Cardiac fibroblast (primary cell): ENCODE data around the gene STOML1.

Experiments used
- DNase-seq, 2 donors: peaks; one replicate each; pipeline versions ENCODE4 v3.0.0 to v3.0.0-alpha.2; 2010; ENCODE audit warnings: low read depth in 2 of 2
- H3K4me3 ChIP-seq, 2 donors: replicated peaks in 1 of 2; 1 replicate in 1 of 2; 2 replicates in 1 of 2; pipeline ENCODE4 v1.5.1; 2011; ENCODE audit warnings: low read depth in 2 of 2, low read length in 2 of 2, mild to moderate bottlenecking in 2 of 2, moderate library complexity in 1 of 2
- CTCF ChIP-seq: IDR thresholded peaks from one replicate; pipeline ENCODE4 v1.5.1; 2011; ENCODE audit warnings: low read depth, mild to moderate bottlenecking, low read length, inconsistent platforms

The STOML1 gene

GRCh38 chr15:73946795-73947370 lies 45.2 kb downstream of the STOML1 start:
- TF ChIP-seq CTCF = no peak
- DNase-seq = no peak
- no peak overlapping the region for H3K4me3 ChIP-seq

- DNase-seq = no peak
- TF ChIP-seq CTCF = no peak
- no peak overlapping the region for H3K4me3 ChIP-seq
Measured at GRCh38 chr15:73946046-73946721, 45.9 kb downstream of the STOML1 start.

- DNase-seq = no peak
- H3K4me3 ChIP-seq = no peak overlapping the region
- no peak for TF ChIP-seq CTCF
Measured at GRCh38 chr15:73945130-73945508, 47.0 kb downstream of the STOML1 start.

- no peak for DNase-seq
- no peak overlapping the region for H3K4me3 ChIP-seq
- TF ChIP-seq CTCF = no peak
Measured at GRCh38 chr15:73944161-73945129, 47.6 kb downstream of the STOML1 start.

- TF ChIP-seq CTCF = no peak
- no peak for DNase-seq
- no peak overlapping the region for H3K4me3 ChIP-seq
Measured at GRCh38 chr15:73942751-73943270, 49.3 kb downstream of the STOML1 start.

- no peak overlapping the region for H3K4me3 ChIP-seq
- no peak for TF ChIP-seq CTCF
- DNase-seq = no peak
Measured at GRCh38 chr15:73941871-73942635, 50.0 kb downstream of the STOML1 start.
